ENCODE measurements around the gene PPIF.

DNA sequence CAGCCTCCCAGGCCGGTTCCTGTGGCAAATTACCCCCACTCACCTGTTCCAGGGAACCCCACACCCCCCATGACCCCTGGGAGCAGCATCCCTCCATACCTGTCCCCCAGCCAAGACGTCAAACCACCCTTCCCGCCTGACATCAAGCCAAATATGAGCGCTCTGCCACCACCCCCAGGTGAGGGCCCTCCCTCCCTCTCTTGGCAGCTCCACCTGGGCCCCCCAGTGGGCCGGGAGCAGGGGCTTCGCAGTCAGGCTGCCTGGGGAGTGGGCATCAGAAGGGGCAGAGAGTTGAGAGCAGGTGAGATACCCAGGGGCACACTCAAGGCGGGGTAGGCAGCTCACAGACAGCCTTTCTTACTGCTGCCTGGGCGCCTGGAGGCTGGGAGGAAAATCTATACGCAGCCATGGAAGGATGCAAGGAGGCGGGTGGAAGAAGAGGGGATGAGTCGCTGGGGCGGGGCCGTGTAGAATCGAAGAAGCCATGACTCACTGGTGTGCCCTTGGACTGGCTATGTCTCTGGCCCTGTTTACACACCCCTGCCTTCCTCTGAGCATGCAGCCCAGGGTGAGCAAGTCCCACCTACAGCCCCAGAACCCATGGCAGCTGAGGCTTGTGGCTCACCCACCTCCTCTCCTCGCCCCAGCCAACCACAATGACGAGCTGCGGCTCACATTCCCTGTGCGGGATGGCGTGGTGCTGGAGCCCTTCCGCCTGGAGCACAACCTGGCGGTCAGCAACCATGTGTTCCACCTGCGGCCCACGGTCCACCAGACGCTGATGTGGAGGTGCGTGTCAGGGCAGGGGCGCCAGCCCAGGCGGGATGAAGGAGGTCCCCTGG lies 48.6 kb upstream of the PPIF start:
- TF ChIP-seq, protein P1, sequence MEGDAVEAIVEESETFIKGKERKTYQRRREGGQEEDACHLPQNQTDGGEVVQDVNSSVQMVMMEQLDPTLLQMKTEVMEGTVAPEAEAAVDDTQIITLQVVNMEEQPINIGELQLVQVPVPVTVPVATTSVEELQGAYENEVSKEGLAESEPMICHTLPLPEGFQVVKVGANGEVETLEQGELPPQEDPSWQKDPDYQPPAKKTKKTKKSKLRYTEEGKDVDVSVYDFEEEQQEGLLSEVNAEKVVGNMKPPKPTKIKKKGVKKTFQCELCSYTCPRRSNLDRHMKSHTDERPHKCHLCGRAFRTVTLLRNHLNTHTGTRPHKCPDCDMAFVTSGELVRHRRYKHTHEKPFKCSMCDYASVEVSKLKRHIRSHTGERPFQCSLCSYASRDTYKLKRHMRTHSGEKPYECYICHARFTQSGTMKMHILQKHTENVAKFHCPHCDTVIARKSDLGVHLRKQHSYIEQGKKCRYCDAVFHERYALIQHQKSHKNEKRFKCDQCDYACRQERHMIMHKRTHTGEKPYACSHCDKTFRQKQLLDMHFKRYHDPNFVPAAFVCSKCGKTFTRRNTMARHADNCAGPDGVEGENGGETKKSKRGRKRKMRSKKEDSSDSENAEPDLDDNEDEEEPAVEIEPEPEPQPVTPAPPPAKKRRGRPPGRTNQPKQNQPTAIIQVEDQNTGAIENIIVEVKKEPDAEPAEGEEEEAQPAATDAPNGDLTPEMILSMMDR (IDR thresholded peaks at IDR 0.05), result no peak
- no peak for TF ChIP-seq POLR2A (IDR thresholded peaks at IDR 0.05)
